ENCODE data around the gene ACKR4.

ACKR4 gene

GRCh38 chr3:132615881-132616280 lies 18.8 kb downstream of the ACKR4 start:
- TF ChIP-seq CTCF (conservative IDR thresholded peaks at IDR 0.05): no peak
- no peak overlapping the region for H3K27ac ChIP-seq

- no peak overlapping the region for H3K27ac ChIP-seq
- no peak for TF ChIP-seq CTCF (conservative IDR thresholded peaks at IDR 0.05)
Observed at GRCh38 chr3:132616780-132617179, 19.7 kb downstream of the ACKR4 start.

- peak overlapping the region; percentile 33; the same call in 1 of the 2 replicates for H3K27ac ChIP-seq
- TF ChIP-seq CTCF (conservative IDR thresholded peaks at IDR 0.05): no peak
Observed at GRCh38 chr3:132622148-132622547, 25.1 kb downstream of the ACKR4 start.

GRCh38 chr3:132622761-132623160 lies 25.7 kb downstream of the ACKR4 start:
- TF ChIP-seq CTCF (conservative IDR thresholded peaks at IDR 0.05): no peak
- peak overlapping the region; percentile 33 for H3K27ac ChIP-seq

- TF ChIP-seq CTCF (conservative IDR thresholded peaks at IDR 0.05): no peak
Observed at GRCh38 chr3:132623646-132624045, 26.6 kb downstream of the ACKR4 start.

GRCh38 chr3:132624790-132625189 lies 27.7 kb downstream of the ACKR4 start:
- H3K27ac ChIP-seq: no peak overlapping the region
- no peak for TF ChIP-seq CTCF (conservative IDR thresholded peaks at IDR 0.05)

More at GRCh38 chr3:132623646-132624045, 26.6 kb downstream of the ACKR4 start:
- peak overlapping the region; percentile 33 for H3K27ac ChIP-seq

- TF ChIP-seq CTCF (conservative IDR thresholded peaks at IDR 0.05): no peak
- H3K27ac ChIP-seq: no peak overlapping the region
Observed at GRCh38 chr3:132625613-132626012, 28.5 kb downstream of the ACKR4 start.

GRCh38 chr3:132626955-132627354 lies 29.9 kb downstream of the ACKR4 start:
- H3K27ac ChIP-seq: no peak overlapping the region
- TF ChIP-seq CTCF (conservative IDR thresholded peaks at IDR 0.05): no peak
